Common myeloid progenitor, CD34-positive (primary cell): ENCODE data around the gene RNF5.
A peak's percentile ranks its signal among the peaks of the same experiment; 100 is the strongest.
"Not testable (repeated sequence)": the region's sequence is repeated elsewhere in the genome, so short reads cannot be mapped to it uniquely, and the experiment has no call there.

Source experiments
- CTCF ChIA-PET: fragments of 350-600 bp; sonication (Branson Sonifier 250); formaldehyde crosslinking; loops from one replicate; lab custom pipeline; 2021; ENCODE audit warnings: antibody characterized with exemption; lab: Charles Lee
- POLR2A ChIA-PET: fragments of 350-600 bp; sonication (Branson Sonifier 250); formaldehyde crosslinking; loops from one replicate; lab custom pipeline; 2021; ENCODE audit warnings: antibody characterized with exemption; lab: Charles Lee
- DNase-seq, 3 donors: peaks; one replicate each; pipeline versions ENCODE4 v3.0.0 to v3.0.0-alpha.2; 2013
- H3K27ac ChIP-seq, 2 experiments: 1 replicate in 1 of 2; 2 replicates in 1 of 2; pipeline ENCODE4 v1.7.0; 2013; ENCODE audit warnings: inconsistent platforms in 2 of 2, low read length in 2 of 2, mild to moderate bottlenecking in 2 of 2, low read depth in 1 of 2, moderate library complexity in 1 of 2; ENCODE audit not compliant: severe bottlenecking in 2 of 2, insufficient read depth in 1 of 2, poor library complexity in 1 of 2
- H3K27me3 ChIP-seq, 5 experiments: replicated peaks in 2 of 5; 1 replicate in 3 of 5; 2 replicates in 2 of 5; pipeline versions ENCODE4 v1.6.1 to v1.7.0; 2013; ENCODE audit warnings: low read length in 4 of 5, mild to moderate bottlenecking in 2 of 5, moderate library complexity in 2 of 5, inconsistent platforms in 1 of 5; ENCODE audit not compliant: insufficient read depth in 5 of 5, control insufficient read depth in 4 of 5
- H3K36me3 ChIP-seq, 4 experiments: 1 replicate in 2 of 4; 2 replicates in 2 of 4; pipeline versions ENCODE4 v1.6.1 to v1.7.0; 2013; ENCODE audit warnings: low read length in 3 of 4, control low read depth in 1 of 4, mild to moderate bottlenecking in 1 of 4; ENCODE audit not compliant: control insufficient read depth in 4 of 4, insufficient read depth in 4 of 4
- H3K4me1 ChIP-seq, 4 experiments: 1 replicate in 3 of 4; 2 replicates in 1 of 4; pipeline versions ENCODE4 v1.6.1 to v1.7.1; 2013; ENCODE audit warnings: low read length in 3 of 4, mild to moderate bottlenecking in 3 of 4, control low read depth in 1 of 4, inconsistent platforms in 1 of 4, moderate library complexity in 1 of 4; ENCODE audit not compliant: control insufficient read depth in 4 of 4, insufficient read depth in 4 of 4; ENCODE audit errors: control extremely low read depth in 1 of 4
- H3K4me3 ChIP-seq, 7 experiments: 1 replicate in 4 of 7; 2 replicates in 3 of 7; pipeline versions ENCODE4 v1.5.1 to v1.7.0; 2013; ENCODE audit warnings: mild to moderate bottlenecking in 7 of 7, low read length in 6 of 7, moderate library complexity in 6 of 7, inconsistent platforms in 2 of 7, low read depth in 2 of 7, control low read depth in 1 of 7; ENCODE audit not compliant: insufficient read depth in 4 of 7, control insufficient read depth in 1 of 7; ENCODE audit errors: extremely low read depth in 1 of 7
- H3K9me3 ChIP-seq, 5 experiments: 1 replicate in 4 of 5; 2 replicates in 1 of 5; pipeline versions ENCODE4 v1.6.1 to v1.7.1; 2013; ENCODE audit warnings: low read length in 4 of 5, mild to moderate bottlenecking in 2 of 5, inconsistent platforms in 1 of 5, low read depth in 1 of 5, moderate library complexity in 1 of 5; ENCODE audit not compliant: control insufficient read depth in 4 of 5, insufficient read depth in 2 of 5; ENCODE audit errors: control extremely low read depth in 1 of 5
- WGBS: methylation state at CpG from one replicate; pipeline ENCODE4 v1.1.5; 2013; ENCODE audit not compliant: insufficient coverage; 5-methylcytosine and 5-hydroxymethylcytosine counted together

RNF5 gene

DNA sequence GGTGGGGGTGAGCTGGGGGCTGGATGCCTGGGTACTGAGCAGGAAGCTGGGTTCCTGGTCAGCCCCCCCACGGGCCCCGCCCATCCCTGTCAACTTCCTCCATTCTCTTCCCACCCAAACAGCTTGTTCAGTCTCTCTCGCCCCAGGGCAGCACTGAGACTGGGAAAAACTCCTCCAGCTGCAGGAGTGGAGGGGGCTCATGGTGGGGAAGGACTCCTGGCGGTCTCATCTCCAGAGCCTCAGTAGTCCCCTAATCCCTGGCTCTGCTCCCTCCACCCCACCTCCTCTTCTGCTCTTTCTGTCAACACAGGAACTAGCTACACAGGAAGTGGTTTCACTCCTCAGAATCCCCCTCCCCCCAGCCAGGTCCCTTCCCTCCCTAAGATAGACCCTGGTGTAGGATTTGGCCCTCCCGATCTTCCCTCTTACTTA, 14.4 kb downstream of the RNF5 start, which contains the start of gene GPSM3:
GPSM3 (minus strand) TSS at position 36 of the 432 bp plus-strand sequence. CDS start 130 bp downstream, outside the sequence.
- H3K4me3 ChIP-seq: peak within 1 kb of the TSS; percentile 45 to 89 (median 76)
- peak; percentile 58 to 68 (median 65) for DNase-seq
- H3K4me1 ChIP-seq: peaks cover 19 to 84% (median 80%) of the 10 kb centered on the region in 4 experiments
- peaks cover 0 to 12% (median 2%) of the 10 kb centered on the region in 4 experiments for H3K36me3 ChIP-seq
- no peaks in the 10 kb centered on the region for H3K9me3 ChIP-seq
- ChIA-PET POLR2A (interaction anchor here (0.5 to 1.3 kb wide), 5 partner anchors 13 to 384 kb away, joined by 3 to 5 read pairs (median 3); partner anchors contain the start of genes ATF6B and RNF5), CTCF (interaction anchor here (0.8 to 2.0 kb wide), 9 partner anchors 10 to 75 kb away, joined by 3 to 7 read pairs (median 5); no protein-coding TSS in a partner anchor)
- 0% methylated on average over 1 of the region's 5 CpGs for WGBS
- no peaks in the 10 kb centered on the region for H3K27me3 ChIP-seq
- H3K27ac ChIP-seq: peak within 1 kb of the TSS; percentile 87 to 93

DNA sequence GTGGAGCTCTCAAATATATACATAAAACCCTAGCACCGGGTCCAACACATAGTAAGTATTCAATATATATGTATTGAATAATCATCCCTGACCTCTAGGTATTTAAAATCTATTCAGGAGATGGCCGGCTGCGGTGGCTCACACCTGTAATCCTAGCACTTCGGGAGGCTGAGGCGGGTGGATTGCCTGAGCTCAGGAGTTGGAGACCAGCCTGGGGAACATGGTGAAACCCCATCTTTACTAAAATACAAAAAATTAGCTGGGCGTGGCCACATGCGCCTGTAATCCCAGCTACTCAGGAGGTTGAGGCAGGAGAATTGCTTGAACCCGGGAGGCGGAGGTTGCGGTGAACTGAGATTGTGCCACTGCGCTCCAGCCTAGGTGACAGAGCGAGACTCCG, 14.9 kb downstream of the RNF5 start:
- H3K36me3 ChIP-seq, H3K9me3 ChIP-seq, H3K27me3 ChIP-seq, DNase-seq: not testable (repeated sequence)
- ChIA-PET POLR2A (interaction anchor here (0.8 to 1.3 kb wide), 4 partner anchors 14 to 65 kb away, joined by 3 to 5 read pairs (median 4); partner anchors contain the start of genes ATF6B and RNF5), CTCF (interaction anchor here (0.6 to 2.0 kb wide), 9 partner anchors 11 to 1335 kb away, joined by 3 to 7 read pairs (median 5); no protein-coding TSS in a partner anchor)
- peak overlapping the region; percentile 87 to 93 for H3K27ac ChIP-seq
- 75% methylated on average over 9 of the region's 13 CpGs for WGBS
- H3K4me1 ChIP-seq: peaks cover 19 to 80% (median 76%) of the 10 kb centered on the region in 4 experiments
- H3K4me3 ChIP-seq: peak overlapping the region; percentile 45 to 89 (median 76)

DNA sequence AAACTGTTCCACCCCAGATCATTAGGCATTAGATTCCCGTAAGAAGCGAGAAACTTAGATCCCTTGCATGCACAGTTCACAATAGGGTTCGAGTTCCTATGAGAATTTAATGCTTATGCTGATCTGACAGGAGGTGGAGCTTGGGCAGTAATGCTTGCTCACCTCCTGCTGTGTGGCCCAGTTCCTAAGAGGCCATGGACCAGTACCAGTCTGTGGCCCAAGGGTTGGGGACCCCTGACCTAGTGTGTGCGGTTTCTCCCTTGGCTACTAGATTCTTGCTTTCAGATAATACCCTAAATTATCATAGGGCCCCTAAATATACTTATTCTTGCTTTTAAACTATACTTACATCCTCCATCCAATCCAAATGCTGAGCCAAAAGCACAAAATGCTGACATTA, 16.2 kb downstream of the RNF5 start:
- DNase-seq: no peak
- H3K9me3 ChIP-seq: no peaks in the 10 kb centered on the region
- WGBS: 100% methylated on average over 4 of the region's 4 CpGs
- no peaks in the 10 kb centered on the region for H3K36me3 ChIP-seq
- H3K27me3 ChIP-seq: no peaks in the 10 kb centered on the region
- H3K4me1 ChIP-seq: peaks cover 16 to 69% (median 64%) of the 10 kb centered on the region in 4 experiments
- peak overlapping the region in 3 of 7 experiments; percentile 82 to 85 (median 82) for H3K4me3 ChIP-seq
- CTCF ChIA-PET: interaction anchor here (0.7 to 2.0 kb wide), 5 partner anchors 12 to 78 kb away, joined by 3 to 13 read pairs (median 6); partner anchors contain the start of gene FKBPL
- peak overlapping the region in 1 of 2 experiments; percentile 27 for H3K27ac ChIP-seq
- POLR2A ChIA-PET: interaction anchor here (1.6 kb wide), 1 partner anchor 66 kb away, joined by 6 read pairs; the partner anchor contains the start of gene ATF6B

DNA sequence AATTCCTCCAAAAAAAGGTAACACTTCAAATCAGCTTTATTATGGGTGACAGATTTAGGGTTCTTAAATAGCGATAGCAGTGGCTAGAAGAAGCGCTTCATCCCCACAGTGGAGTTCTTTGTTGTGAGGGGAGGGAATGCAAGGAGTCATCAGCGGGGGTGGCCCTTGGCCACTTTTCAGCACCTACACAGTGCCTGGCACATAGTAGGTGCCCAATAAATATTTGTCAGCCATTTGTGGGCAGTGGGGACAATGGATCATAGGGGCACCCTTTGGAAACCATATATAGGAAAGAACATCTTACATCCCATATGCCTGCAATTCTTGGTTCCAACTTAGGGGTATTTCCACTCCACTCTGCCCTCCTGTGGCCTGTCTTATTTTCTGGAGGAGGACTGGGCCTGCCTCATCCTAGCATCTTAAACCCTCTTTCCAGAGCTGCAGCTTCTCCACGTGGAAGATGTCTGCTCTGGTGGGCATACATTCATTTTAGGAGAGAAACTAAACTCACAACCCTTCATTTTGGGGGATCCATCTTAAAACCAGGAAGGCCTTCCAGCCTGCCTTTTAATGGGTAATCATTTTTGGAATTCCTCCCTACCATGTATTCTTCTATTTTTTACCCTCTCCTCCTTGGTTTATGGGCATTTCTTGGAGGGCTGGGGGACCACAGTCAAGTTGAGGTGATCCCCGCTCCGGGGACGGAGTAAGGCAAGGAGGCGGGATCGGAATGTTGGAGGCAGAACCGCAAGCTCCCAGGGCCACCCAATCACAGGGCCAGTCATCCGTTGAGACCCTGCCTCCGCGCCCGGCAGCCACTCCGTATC, 16.8 kb downstream of the RNF5 start:
- no peaks in the 10 kb centered on the region for H3K27me3 ChIP-seq
- peak overlapping the region; percentile 58 to 79 for H3K27ac ChIP-seq
- peak overlapping the region in 6 of 7 experiments; percentile 66 to 96 (median 78) for H3K4me3 ChIP-seq
- no peaks in the 10 kb centered on the region for H3K9me3 ChIP-seq
- 0% methylated on average over 12 of the region's 15 CpGs for WGBS
- H3K4me1 ChIP-seq: peaks cover 16 to 69% (median 64%) of the 10 kb centered on the region in 4 experiments
- no peaks in the 10 kb centered on the region for H3K36me3 ChIP-seq
- peak; percentile 78 to 85 (median 84) for DNase-seq
- ChIA-PET CTCF (interaction anchor here (0.7 to 2.9 kb wide), 15 partner anchors 12 to 78 kb away, joined by 3 to 13 read pairs (median 4); partner anchors contain the start of gene FKBPL), POLR2A (interaction anchor here (1.1 to 1.6 kb wide), 3 partner anchors 14 to 67 kb away, joined by 3 to 6 read pairs (median 6); partner anchors contain the start of genes AGPAT1 and ATF6B)

DNA sequence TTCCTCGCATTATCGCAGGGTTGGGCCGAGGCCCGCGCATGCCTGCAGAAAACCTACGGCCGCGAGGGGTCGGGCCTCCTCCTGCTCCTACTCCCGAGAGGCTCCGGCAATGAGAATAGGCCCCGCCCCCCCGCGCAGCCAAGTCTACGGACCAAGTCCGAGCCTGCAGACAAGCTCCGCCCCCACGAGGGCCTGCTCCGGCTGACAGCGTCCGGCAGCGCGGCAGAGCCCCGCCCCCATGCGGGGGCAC, 17.4 kb downstream of the RNF5 start:
- WGBS: 0% methylated on average over 25 of the region's 25 CpGs
- no peaks in the 10 kb centered on the region for H3K27me3 ChIP-seq
- no peaks in the 10 kb centered on the region for H3K9me3 ChIP-seq
- H3K4me1 ChIP-seq: peaks cover 16 to 64% (median 61%) of the 10 kb centered on the region in 4 experiments
- peak; percentile 100 for DNase-seq
- ChIA-PET POLR2A (interaction anchor here (0.5 to 1.6 kb wide), 4 partner anchors 14 to 494 kb away, joined by 3 to 6 read pairs (median 4); partner anchors contain the start of genes AGPAT1 and ATF6B), CTCF (interaction anchor here (0.7 to 2.9 kb wide), 15 partner anchors 13 to 79 kb away, joined by 3 to 13 read pairs (median 3); partner anchors contain the start of gene FKBPL)
- peak overlapping the region in 6 of 7 experiments; percentile 84 to 98 (median 96) for H3K4me3 ChIP-seq
- H3K27ac ChIP-seq: peak overlapping the region; percentile 98 to 99
- no peaks in the 10 kb centered on the region for H3K36me3 ChIP-seq

DNA sequence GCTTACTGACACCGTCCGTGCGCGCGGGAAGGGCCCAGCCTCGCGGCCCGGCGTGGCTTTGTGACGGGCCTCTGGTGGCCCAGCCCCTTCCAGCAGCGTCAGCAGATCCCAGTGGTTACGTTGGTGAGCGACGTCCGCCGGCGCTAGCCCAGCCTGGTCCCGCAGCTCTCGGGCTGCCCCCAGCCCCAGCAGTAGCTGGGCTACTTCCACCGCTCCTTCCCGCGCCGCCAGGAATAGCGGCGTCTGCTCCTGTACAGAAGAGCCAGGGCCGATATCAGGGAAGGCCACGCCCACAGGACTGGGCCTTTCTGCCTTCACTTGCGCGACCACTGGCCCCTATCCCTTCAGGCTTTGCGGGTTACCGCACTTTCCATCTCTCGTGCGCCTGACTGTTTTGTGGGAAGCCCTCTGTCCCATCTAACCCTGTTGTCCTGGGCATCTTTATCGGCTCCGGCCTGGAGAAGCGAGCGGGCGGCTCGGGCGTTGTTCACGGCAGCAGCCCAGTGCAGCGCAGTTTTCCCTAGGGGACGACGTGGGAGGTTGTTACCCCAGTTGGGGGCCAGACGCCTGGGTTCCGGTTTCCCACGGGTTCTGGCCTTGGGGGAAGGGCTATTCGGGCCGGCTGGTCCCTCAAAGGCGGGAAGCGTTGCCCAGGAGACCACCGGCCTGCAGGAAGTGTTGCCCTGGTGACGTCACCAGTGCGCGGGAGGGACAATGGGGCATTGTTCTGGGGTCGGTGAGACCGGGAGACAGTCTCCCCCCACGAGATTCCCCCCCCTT, 17.9 kb downstream of the RNF5 start:
- CTCF ChIA-PET: interaction anchor here (0.7 to 2.9 kb wide), 18 partner anchors 11 to 262 kb away, joined by 3 to 13 read pairs (median 3); partner anchors contain the start of genes FKBPL and NOTCH4
- peak; percentile 60 to 83 (median 78) for DNase-seq
- peak overlapping the region; percentile 98 to 99 for H3K27ac ChIP-seq

More for the DNA sequence above, 17.9 kb downstream of the RNF5 start:
- Histone ChIP-seq H3K27me3 (no peaks in the 10 kb centered on the region), H3K4me1 (peaks cover 16 to 59% (median 55%) of the 10 kb centered on the region in 4 experiments), H3K4me3 (peak overlapping the region; percentile 84 to 98 (median 95)), H3K36me3 (no peaks in the 10 kb centered on the region), H3K9me3 (no peaks in the 10 kb centered on the region)
- POLR2A ChIA-PET: interaction anchor here (0.5 to 1.6 kb wide), 6 partner anchors 15 to 493 kb away, joined by 3 to 6 read pairs (median 4); partner anchors contain the start of genes AGPAT1 and ATF6B
- 0% methylated on average over 48 of the region's 58 CpGs for whole genome bisulfite sequencing
